DMS53 treated with DMSO at 0.1 percent for 48 hours (cell line): ENCODE measurements around the gene PPP1R27.

Experiments used
- DNase-seq: peaks from one replicate; lab custom pipeline; 2025; ENCODE audit not compliant: unreplicated experiment; lab: John Stamatoyannopoulos, UW

The PPP1R27 gene

GRCh38 chr17:81806461-81807209 lies 28.2 kb downstream of the PPP1R27 start:
- no peak for DNase-seq

- DNase-seq = no peak
Measured at GRCh38 chr17:81805707-81806460, 29.0 kb downstream of the PPP1R27 start.

- no peak for DNase-seq
Measured at GRCh38 chr17:81804559-81805399, 30.1 kb downstream of the PPP1R27 start.

GRCh38 chr17:81803728-81804558 lies 30.9 kb downstream of the PPP1R27 start, which contains the start of gene GCGR:
Gene GCGR, plus strand, starts transcription at chr17:81804150. Its CDS starts 4,869 bp downstream, at chr17:81809019.
- no peak for DNase-seq

- no peak for DNase-seq
Measured at GRCh38 chr17:81802856-81803643, 31.8 kb downstream of the PPP1R27 start.

- DNase-seq = no peak
Measured at GRCh38 chr17:81802048-81802758, 32.6 kb downstream of the PPP1R27 start.

- no peak for DNase-seq
Measured at GRCh38 chr17:81801327-81801726, 33.5 kb downstream of the PPP1R27 start.

- no peak for DNase-seq
Measured at GRCh38 chr17:81794509-81794908, 40.3 kb downstream of the PPP1R27 start.

GRCh38 chr17:81794074-81794476 lies 40.8 kb downstream of the PPP1R27 start:
- no peak for DNase-seq

- no peak for DNase-seq
Measured at GRCh38 chr17:81792675-81793615, 41.9 kb downstream of the PPP1R27 start.
